IMR-90 (cell line): ENCODE results near the gene GRM8.

Source experiments
- CTCF ChIP-seq: conservative IDR thresholded peaks from 2 replicates; pipeline ENCODE4 v1.5.1; 2012; ENCODE audit warnings: mild to moderate bottlenecking, low read depth, low read length, improper control_type of control experiment
- SMC3 ChIP-seq: fragments of 150-350 bp; IDR thresholded peaks from 2 replicates; pipeline ENCODE4 v1.6.1; 2016; ENCODE audit warnings: low read depth, mild to moderate bottlenecking, antibody characterized with exemption, low read length, moderate library complexity
- USF2 ChIP-seq: fragments of 150-350 bp; IDR thresholded peaks from 2 replicates; pipeline ENCODE4 v1.6.1; 2017; ENCODE audit warnings: mild to moderate bottlenecking, antibody characterized with exemption, low read length, low read depth

GRCh38 chr7:126524967-126525366 lies 727.8 kb downstream of the GRM8 start:
- no peak for TF ChIP-seq CTCF
- no peak for TF ChIP-seq USF2
- no peak for TF ChIP-seq SMC3
